Measurements from ENCODE around the gene CYP2C9. TPM values are rescaled to one million over a fixed set of nuclear protein-coding genes. Genes with fewer than 3 reads are reported as not detected.

Gene CYP2C9
- total RNA-seq, 1 donor from 2014 or later = not detected

DNA sequence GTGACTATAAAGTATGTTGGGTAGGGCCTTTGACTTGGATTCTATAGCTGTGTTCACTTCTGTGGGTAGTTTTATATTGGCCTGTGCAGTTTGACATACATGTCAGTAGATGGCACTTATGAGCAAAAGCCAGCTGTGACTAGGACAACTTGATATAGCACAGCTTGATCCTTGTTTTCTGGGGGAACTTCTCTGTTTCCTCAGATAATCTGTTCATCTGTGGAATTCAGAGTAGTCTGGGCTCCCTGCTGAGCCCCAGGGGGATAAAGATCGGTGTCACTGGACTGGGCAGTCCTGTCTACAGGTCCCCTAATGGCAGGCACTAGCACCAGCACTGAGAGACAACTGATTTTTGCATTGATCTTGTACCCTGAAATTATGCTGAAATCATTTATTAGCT lies 25.4 kb downstream of the CYP2C9 start:
- Mint-ChIP-seq H3K27me3 (ENCODE audit: unreplicated experiment) (peaks cover 1% of the 10 kb centered on the region), H3K9me3 (ENCODE audit: unreplicated experiment) (peaks cover 5% of the 10 kb centered on the region), H3K4me1 (ENCODE audit: low read depth, unreplicated experiment) (no peaks in the 10 kb centered on the region), H3K27ac (ENCODE audit: unreplicated experiment) (no peak overlapping the region), H3K36me3 (ENCODE audit: unreplicated experiment) (no peaks in the 10 kb centered on the region), H3K4me3 (ENCODE audit: unreplicated experiment) (no peak overlapping the region)
- no peak for DNase-seq
- TF ChIP-seq, protein P1, sequence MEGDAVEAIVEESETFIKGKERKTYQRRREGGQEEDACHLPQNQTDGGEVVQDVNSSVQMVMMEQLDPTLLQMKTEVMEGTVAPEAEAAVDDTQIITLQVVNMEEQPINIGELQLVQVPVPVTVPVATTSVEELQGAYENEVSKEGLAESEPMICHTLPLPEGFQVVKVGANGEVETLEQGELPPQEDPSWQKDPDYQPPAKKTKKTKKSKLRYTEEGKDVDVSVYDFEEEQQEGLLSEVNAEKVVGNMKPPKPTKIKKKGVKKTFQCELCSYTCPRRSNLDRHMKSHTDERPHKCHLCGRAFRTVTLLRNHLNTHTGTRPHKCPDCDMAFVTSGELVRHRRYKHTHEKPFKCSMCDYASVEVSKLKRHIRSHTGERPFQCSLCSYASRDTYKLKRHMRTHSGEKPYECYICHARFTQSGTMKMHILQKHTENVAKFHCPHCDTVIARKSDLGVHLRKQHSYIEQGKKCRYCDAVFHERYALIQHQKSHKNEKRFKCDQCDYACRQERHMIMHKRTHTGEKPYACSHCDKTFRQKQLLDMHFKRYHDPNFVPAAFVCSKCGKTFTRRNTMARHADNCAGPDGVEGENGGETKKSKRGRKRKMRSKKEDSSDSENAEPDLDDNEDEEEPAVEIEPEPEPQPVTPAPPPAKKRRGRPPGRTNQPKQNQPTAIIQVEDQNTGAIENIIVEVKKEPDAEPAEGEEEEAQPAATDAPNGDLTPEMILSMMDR (IDR thresholded peaks at IDR 0.05; ENCODE audit: partially characterized antibody, unreplicated experiment) = peak; percentile 66

DNA sequence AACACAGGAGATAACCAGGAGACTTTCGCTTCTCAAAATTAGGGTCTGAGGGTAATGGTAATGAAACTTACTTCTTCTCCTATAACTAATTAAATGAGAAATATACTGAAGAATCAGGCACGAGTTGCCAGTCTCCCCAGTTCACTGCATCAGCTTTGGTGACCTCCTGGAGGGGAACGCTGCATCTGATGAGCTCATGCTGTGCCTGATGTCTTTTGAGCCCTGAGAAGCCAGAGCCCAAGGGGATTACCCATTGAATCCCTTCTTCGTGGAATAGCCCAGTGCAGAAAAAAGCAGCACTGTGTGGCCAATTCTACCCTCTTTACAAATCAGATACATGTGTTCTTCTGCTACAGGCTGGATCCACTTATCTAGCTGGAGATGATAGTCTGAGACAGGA lies 45.1 kb downstream of the CYP2C9 start:
- TF ChIP-seq, protein P1 (IDR thresholded peaks at IDR 0.05; ENCODE audit: partially characterized antibody, unreplicated experiment) = no peak
- no peak overlapping the region for H3K27ac Mint-ChIP-seq (ENCODE audit: unreplicated experiment)
- H3K4me3 Mint-ChIP-seq (ENCODE audit: unreplicated experiment) = no peak overlapping the region
- no peaks in the 10 kb centered on the region for H3K36me3 Mint-ChIP-seq (ENCODE audit: unreplicated experiment)
- H3K27me3 Mint-ChIP-seq (ENCODE audit: unreplicated experiment) = peaks cover 1% of the 10 kb centered on the region
- peak; percentile 17 for DNase-seq
- no peaks in the 10 kb centered on the region for H3K9me3 Mint-ChIP-seq (ENCODE audit: unreplicated experiment)
- peaks cover 2% of the 10 kb centered on the region for H3K4me1 Mint-ChIP-seq (ENCODE audit: low read depth, unreplicated experiment)

DNA sequence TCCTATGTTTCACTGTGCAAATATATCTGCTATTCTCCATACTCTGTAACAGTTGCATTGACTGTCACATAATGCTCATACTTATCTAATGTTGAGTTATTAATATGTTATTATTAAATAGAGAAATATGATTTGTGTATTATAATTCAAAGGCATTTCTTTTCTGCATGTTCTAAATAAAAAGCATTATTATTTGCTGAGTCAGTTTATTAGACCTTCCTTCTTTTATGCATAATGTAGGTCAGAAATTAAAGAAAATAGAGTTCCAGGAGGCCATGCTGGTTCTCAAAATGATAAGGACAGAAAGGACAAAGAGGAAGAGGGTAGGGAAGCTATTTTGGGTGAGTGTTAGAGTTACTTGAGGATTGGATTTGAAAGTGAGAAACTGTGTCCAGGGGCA lies 50.7 kb downstream of the CYP2C9 start:
- Mint-ChIP-seq H3K9me3 (ENCODE audit: unreplicated experiment) (peaks cover 9% of the 10 kb centered on the region), H3K27ac (ENCODE audit: unreplicated experiment) (no peak overlapping the region)
- TF ChIP-seq, protein P1 (IDR thresholded peaks at IDR 0.05; ENCODE audit: partially characterized antibody, unreplicated experiment) = no peak

DNA sequence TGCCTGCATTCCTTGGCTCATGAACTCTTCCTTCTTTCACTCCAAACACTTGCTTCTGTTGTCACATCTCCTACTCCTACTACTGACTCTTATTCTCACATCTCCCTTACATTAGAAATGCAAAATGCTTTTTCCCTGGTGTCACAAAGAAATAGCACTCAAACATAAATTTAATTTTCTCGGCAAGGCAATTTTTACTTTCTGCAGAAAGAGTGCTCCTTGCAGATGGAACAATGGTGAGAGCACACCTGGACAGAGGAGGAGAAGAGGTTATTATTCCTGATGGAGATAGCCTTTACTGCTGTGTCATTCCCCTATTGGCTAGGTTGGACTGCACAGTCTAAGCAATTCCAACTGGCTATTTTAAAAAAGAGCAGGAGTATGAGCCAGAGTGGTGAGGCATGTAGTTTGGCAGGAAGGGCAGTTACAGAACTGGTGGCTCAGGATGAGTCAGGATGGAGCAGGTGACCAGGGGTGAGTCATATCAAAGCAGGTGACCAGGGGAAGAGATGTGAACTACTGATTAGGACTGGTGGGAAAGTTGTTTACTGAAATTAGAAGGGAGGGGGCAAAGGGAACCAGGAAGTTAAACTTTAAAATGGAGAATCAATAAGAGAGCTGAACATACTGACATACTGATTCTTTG lies 52.9 kb downstream of the CYP2C9 start:
- Mint-ChIP-seq H3K4me3 (ENCODE audit: unreplicated experiment) (no peak overlapping the region), H3K36me3 (ENCODE audit: unreplicated experiment) (peaks cover 9% of the 10 kb centered on the region), H3K9me3 (ENCODE audit: unreplicated experiment) (peaks cover 9% of the 10 kb centered on the region), H3K27me3 (ENCODE audit: unreplicated experiment) (peaks cover 3% of the 10 kb centered on the region), H3K4me1 (ENCODE audit: low read depth, unreplicated experiment) (peaks cover 1% of the 10 kb centered on the region), H3K27ac (ENCODE audit: unreplicated experiment) (no peak overlapping the region)
- no peak for DNase-seq
- TF ChIP-seq, protein P1 (IDR thresholded peaks at IDR 0.05; ENCODE audit: partially characterized antibody, unreplicated experiment) = no peak

More for the DNA sequence above, 50.7 kb downstream of the CYP2C9 start:
- DNase-seq = no peak
- H3K4me3 Mint-ChIP-seq (ENCODE audit: unreplicated experiment) = no peak overlapping the region
- peaks cover 9% of the 10 kb centered on the region for H3K36me3 Mint-ChIP-seq (ENCODE audit: unreplicated experiment)
- H3K27me3 Mint-ChIP-seq (ENCODE audit: unreplicated experiment) = peaks cover 3% of the 10 kb centered on the region
- peaks cover 1% of the 10 kb centered on the region for H3K4me1 Mint-ChIP-seq (ENCODE audit: low read depth, unreplicated experiment)

DNA sequence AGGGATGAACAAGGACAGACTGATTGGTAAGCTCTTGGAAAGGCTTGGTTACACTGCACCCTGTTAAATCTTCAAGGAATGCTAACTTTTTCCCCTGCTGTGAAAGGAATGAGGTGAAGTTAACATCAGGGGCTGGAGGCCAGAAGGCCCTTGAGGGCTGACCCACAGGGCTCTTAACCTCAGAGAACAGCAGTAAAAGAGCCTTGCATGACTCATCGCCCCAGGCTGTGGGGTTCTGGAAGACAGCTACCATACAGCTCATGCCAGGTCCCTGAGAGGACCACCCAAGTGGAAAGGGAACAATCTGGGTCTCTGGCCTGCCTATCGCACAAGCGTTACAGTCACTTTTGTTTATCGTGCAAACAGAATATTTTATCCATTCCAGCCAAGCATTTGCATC lies 54.4 kb downstream of the CYP2C9 start:
- TF ChIP-seq, protein P1 (IDR thresholded peaks at IDR 0.05; ENCODE audit: partially characterized antibody, unreplicated experiment) = no peak
- Mint-ChIP-seq H3K27me3 (ENCODE audit: unreplicated experiment) (peaks cover 2% of the 10 kb centered on the region), H3K4me3 (ENCODE audit: unreplicated experiment) (no peak overlapping the region), H3K36me3 (ENCODE audit: unreplicated experiment) (peaks cover 9% of the 10 kb centered on the region), H3K27ac (ENCODE audit: unreplicated experiment) (no peak overlapping the region), H3K9me3 (ENCODE audit: unreplicated experiment) (peaks cover 9% of the 10 kb centered on the region), H3K4me1 (ENCODE audit: low read depth, unreplicated experiment) (peaks cover 1% of the 10 kb centered on the region)
- no peak for DNase-seq
